ENCODE results near the gene RUBCN.
A peak's percentile ranks its signal among the peaks of the same experiment; 100 is the strongest.
"Not testable (repeated sequence)": the region's sequence is repeated elsewhere in the genome, so short reads cannot be mapped to it uniquely, and the experiment has no call there.

RUBCN gene

GRCh38 chr3:197654998-197655330, 81.7 kb downstream of the RUBCN start:
- DNase-seq, result not testable (repeated sequence)

GRCh38 chr3:197654090-197654997, 82.4 kb downstream of the RUBCN start:
- peak; percentile 41 for DNase-seq

DNA sequence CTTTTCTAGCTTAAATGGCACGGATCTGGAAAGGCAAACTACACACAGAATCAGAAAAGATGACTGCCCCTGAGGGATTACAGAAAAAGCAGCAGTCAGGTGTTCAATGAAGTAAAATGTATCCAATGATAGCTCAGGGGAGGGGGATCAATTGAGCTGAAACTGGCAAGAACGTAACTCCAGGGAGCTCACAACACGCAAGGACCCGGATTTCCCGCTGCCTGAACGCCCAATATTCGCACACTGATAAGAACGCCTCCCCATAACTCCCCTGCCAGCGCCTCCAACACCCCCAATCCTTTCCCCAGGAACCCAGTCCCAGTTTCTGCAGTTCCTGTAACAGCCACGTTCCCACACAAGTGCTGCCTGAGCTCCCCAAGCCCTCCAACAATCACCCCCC, 83.8 kb downstream of the RUBCN start:
- DNase-seq, result not testable (repeated sequence)

DNA sequence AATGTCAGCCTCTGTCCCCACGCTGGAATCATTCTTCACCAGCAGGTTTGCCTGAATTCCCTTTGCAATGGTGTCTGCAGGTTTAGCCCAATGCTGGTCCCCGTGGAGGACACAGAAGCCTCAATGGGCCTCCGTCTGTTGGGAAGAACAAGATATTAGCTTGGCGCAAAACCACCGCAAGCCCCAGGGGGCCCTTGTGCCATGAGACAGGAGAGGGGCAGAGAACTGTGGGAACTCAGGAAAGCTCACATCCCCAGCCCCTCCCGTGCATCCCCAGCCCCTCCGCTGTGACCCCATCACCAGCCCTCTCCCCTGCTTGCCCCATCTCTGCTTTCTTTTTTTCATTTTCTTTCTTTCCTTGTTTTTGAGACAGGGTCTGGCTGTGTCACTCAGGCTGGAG, 89.1 kb downstream of the RUBCN start:
- DNase-seq, result not testable (repeated sequence)

- DNase-seq, result not testable (repeated sequence)
These were observed 89.5 kb downstream of the RUBCN start for GRCh38 chr3:197647191-197647590.

DNA sequence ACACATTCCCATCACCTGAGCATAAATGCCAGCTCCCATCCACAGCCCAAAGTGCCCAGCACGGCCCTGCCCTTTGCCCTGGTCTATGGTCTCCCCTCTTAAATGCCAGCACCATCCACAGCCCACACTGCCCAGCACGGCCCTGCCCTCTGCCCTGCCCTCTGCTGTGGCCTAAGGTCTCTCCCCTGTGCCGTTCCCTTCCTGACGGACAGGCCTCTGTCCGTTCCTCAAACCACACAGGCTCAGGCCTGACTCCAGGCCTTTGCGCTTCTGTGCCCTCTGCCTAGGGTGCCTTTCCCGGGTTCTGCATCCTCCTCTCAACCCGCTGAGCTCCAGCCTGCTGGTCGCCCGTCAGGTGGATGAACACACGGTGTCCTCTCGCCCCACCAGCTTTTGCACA, 90.4 kb downstream of the RUBCN start:
- DNase-seq, result not testable (repeated sequence)

- DNase-seq, result not testable (repeated sequence)
These were observed 99.1 kb downstream of the RUBCN start for GRCh38 chr3:197637556-197637955.

DNA sequence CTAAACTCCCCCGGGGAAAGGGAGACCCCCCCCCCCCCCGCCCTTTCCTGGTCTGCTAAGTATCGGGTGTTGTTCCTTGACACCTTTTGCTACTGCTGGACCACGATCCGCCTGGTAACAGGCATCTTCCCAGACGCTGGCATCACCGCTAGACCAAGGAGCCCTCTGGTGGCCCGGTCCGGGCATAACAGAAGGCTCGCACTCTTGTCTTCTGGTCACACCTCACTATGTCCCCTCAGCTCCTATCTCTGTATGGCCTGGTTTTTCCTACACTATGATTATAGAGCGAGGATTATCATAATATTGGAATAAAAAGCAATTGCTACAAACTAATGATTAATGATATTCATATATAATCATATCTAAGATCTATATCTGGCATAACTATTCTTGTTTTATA, 104.7 kb downstream of the RUBCN start:
- peak; percentile 12 for DNase-seq

- DNase-seq, result not testable (repeated sequence)
These were observed 105.9 kb downstream of the RUBCN start for GRCh38 chr3:197630766-197631165.

DNA sequence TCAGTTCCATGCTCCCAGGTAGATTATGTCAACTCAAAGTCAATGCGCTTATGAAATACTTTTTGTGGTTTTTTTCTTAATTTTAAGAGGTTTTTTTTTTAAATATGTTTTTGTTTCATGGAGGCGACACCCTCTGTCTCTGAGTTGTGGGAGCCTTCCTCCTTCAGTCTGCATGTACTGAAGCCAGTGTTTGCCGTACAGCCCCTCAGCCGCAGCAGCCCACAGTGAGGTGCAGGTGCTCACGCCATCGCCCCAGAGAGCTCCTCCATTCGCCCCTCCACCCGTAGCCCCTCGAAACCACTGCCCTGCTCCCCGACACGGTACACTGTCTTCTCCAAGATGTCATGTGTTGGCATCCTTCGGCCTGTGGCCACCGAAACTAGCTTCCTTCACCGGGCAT, 107.4 kb downstream of the RUBCN start:
- not testable (repeated sequence) for DNase-seq

- peak; percentile 91 for DNase-seq
These were observed 108.8 kb downstream of the RUBCN start for GRCh38 chr3:197627772-197628523.

GRCh38 chr3:197627158-197627771, 109.4 kb downstream of the RUBCN start:
- not testable (repeated sequence) for DNase-seq

DNA sequence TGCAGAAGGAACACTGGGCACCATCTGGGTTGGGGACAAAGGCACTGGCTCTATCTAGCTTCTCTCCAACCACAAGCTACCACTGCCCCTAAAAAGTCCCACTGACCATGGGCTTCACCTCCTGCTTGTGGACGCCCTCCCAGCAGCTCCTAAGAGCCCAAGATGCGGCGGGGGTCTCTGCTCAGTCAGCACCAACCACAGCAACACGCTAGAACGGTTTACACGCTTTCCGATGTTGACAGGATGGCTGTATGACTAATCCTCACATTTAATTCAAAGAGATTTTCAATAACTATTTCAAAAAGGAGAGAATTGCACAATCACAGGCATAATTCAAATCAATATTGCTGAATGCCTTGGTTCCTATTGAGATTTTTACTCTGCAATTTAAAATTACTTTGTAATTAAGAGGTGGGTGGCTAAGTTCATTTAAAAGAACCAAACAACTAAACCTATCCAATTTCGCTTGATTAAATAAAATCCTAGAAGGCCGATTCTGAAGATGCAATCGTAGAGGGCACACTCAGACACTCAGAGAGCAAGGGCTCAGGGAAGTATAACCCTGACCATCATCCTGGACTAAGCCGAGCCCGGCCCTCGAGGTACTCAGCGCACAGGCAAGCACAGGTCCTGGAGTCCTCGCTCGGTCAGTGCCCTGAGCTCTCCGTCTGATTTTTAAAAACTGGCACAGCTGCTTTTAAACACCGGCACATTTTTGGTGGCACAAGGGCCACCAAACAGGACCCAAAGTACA, 110.1 kb downstream of the RUBCN start:
- not testable (repeated sequence) for DNase-seq

- DNase-seq, result not testable (repeated sequence)
These were observed 115.2 kb downstream of the RUBCN start for GRCh38 chr3:197621478-197621877.

Measured in CD4-positive, alpha-beta T cell treated with Interleukin-17A for 1 hour (primary cell).